Breast epithelium (tissue), 3 donors: Measurements from ENCODE around the gene TFB1M.

ENCODE experiments used
- CTCF ChIP-seq, 3 donors: fragments of 450-650 bp; IDR thresholded peaks; one replicate each; pipeline ENCODE4 v1.5.1; 2016 to 2017; ENCODE audit warnings: antibody characterized with exemption in 3 of 3, mild to moderate bottlenecking in 3 of 3, moderate library complexity in 3 of 3
- POLR2AphosphoS5 ChIP-seq, 3 donors: sonication (generic); formaldehyde crosslinking; IDR thresholded peaks; one replicate each; pipeline ENCODE4 v1.6.1; 2017; ENCODE audit warnings: antibody characterized with exemption in 3 of 3

- TF ChIP-seq CTCF (IDR thresholded peaks at IDR 0.05) (no peak), POLR2AphosphoS5 (IDR thresholded peaks at IDR 0.05) (no peak)
Observed at GRCh38 chr6:155311583-155311982, 2.7 kb downstream of the TFB1M start.
